Activated T-cell treated with anti-CD3 and anti-CD28 coated beads, Interleukin-2, amount 50 U/mL, for 72 hours (primary cell): ENCODE results near the gene CHAT. TPM values are rescaled to one million over a fixed set of nuclear protein-coding genes. Genes with fewer than 3 reads are reported as not detected.

Source experiments
- ATAC-seq, 2 donors: fragments of 150-1000 bp; cut with Tn5 transposase; replicated peaks in 1 of 2; 2 replicates each; pipeline ENCODE4 v1.10.0; 2021; ENCODE audit warnings: moderate library complexity in 2 of 2, mild to moderate bottlenecking in 1 of 2
- DNase-seq, 2 donors: peaks; one replicate each; pipeline ENCODE4 v3.0.0; 2021 to 2022; ENCODE audit warnings: mixed read lengths in 1 of 2
- H3K27ac Mint-ChIP-seq: one replicate; pipeline ENCODE4 v1.8.0; 2022; ENCODE audit warnings: mild to moderate bottlenecking, moderate library complexity, mixed read lengths
- H3K27me3 Mint-ChIP-seq: one replicate; pipeline ENCODE4 v1.8.0; 2022; ENCODE audit warnings: low read depth, mixed read lengths
- H3K36me3 Mint-ChIP-seq, 2 donors: one replicate each; pipeline ENCODE4 v1.8.0; 2022; ENCODE audit warnings: mixed read lengths in 2 of 2, mild to moderate bottlenecking in 1 of 2; ENCODE audit not compliant: insufficient read depth in 2 of 2
- H3K4me1 Mint-ChIP-seq: one replicate; pipeline ENCODE4 v1.8.0; 2022; ENCODE audit warnings: low read depth, mixed read lengths
- H3K4me3 Mint-ChIP-seq, 2 donors: one replicate each; pipeline ENCODE4 v1.8.0; 2022; ENCODE audit warnings: mild to moderate bottlenecking in 2 of 2, mixed read lengths in 2 of 2, moderate library complexity in 2 of 2
- H3K9me3 Mint-ChIP-seq, 2 donors: one replicate each; pipeline ENCODE4 v1.8.0; 2022; ENCODE audit warnings: mixed read lengths in 2 of 2
- total RNA-seq, 2 donors: library from RNA; stranded (reverse); gene quantifications; one replicate each; pipeline ENCODE4 v1.2.3, GENCODE V29; 2022

CHAT gene
- total RNA-seq, 2 donors from 2014 or later, result 0.14 TPM; not detected in 1

DNA sequence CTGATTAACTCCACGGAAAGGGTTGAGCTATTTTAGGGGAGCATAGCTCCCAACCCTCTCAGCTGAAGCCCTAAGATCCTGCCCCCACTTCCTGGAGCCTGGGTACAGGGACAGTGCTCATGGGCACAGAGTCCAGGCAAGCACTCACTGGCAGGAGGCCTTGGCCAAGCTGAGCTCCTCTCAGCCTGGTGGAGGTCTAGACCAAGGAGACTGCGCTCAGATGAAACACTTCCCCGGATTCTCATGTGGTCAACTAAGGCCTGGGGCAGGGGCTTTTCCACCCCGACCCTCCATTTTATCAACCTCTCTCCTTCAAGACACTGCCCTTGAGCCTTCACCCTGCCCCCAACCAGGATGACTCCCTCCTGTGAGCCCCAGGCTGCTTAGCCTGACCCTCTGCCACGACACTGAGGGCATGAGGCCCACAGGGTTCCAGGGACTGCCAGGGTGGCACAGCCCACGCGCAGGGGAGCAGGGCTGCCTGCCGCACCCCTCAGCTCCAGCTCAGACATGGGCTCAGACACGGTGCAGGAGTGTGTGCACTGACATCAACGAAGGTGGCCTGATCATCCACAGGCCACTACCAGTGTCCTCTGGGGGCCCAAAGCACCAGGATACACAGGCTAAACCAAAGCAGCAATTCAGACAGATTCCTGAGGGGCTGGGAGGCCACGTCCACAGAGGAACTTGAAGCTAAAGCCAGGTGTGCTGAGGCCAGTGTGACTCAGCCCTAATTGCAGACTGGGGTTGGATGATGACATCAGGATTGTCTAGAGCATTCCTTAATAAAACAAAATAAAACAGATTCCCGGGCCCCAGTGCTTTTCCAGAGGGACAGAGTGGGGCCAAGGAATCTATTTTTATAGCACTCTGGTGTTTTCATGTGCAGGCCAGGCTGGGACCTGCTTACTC is 18.8 kb downstream of the CHAT start:
- H3K27ac Mint-ChIP-seq, result no peak overlapping the region
- H3K9me3 Mint-ChIP-seq, result no peaks in the 10 kb centered on the region
- no peak for DNase-seq
- no peaks in the 10 kb centered on the region for H3K4me1 Mint-ChIP-seq
- no peaks in the 10 kb centered on the region for H3K36me3 Mint-ChIP-seq
- H3K4me3 Mint-ChIP-seq, result no peak overlapping the region
- H3K27me3 Mint-ChIP-seq, result peaks cover 5% of the 10 kb centered on the region
- no peak for ATAC-seq

DNA sequence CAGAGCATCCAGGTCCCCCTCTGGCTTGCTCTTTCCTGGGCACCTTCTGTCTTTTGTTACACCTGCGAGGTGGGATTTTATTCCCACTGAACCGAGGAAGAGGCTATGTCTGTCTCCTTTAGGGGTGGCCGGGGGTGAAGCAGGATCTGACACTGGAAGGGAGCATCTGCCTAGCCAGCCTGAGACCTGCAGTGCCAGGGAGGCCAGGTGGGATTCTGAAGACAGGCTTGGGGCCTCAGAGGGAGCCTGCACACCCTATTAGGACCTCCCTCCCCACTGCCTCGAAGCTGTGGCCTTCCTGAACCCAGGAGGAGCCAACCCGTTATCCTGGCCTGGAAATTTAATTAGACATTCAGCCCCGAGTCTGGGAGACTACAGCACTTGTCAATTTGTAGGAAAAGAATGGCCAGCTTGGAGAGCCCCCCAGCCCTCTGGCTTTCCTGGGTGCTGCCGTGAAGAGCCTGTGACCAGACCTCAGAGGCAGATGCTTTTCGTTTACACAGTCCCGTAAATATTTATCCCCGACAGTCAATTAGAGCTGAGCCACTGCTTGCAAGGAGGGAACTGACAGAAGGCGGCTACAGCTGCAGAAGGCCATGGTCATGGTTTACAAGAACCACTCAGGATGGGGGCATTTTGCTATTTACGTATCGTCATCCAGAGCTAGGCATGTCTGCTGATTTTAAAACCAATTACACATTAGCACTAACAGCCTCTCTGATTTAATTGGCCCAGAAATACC is 19.7 kb downstream of the CHAT start:
- DNase-seq (no peak), ATAC-seq (no peak)

DNA sequence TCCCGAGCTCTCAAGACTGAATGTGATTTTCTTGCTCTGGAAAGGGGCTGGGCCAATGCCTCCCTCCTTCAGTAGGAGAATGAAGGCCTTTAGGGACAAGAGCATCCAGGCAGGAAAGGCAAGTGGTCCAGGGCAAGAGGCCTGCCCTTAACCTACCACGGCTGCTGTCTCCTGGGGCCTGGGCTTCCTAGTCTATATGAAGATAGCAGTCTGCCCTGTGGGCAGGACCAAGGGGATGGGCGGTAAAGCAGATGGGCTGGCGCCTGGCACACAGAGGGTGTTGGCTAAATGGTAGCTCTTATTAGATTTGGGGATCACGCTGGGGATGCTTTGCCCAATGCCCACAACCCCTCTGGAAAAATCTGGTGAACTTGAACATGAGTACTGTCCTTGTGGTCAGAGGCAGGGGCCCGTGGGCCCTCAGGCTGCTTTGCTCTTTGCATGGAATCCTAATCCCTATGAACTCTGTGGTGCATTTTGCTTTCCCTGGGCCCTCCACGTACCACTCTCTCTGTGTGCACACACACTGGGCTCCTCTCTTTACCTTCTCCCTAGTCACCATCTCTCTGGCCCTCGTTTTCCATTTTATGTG is 20.3 kb downstream of the CHAT start:
- no peaks in the 10 kb centered on the region for H3K4me1 Mint-ChIP-seq
- no peaks in the 10 kb centered on the region for H3K9me3 Mint-ChIP-seq
- no peak overlapping the region for H3K27ac Mint-ChIP-seq
- no peak for DNase-seq
- ATAC-seq, result no peak
- H3K36me3 Mint-ChIP-seq, result no peaks in the 10 kb centered on the region
- H3K27me3 Mint-ChIP-seq, result peaks cover 10% of the 10 kb centered on the region
- H3K4me3 Mint-ChIP-seq, result no peak overlapping the region

More for the DNA sequence above, 19.7 kb downstream of the CHAT start:
- Mint-ChIP-seq H3K36me3 (no peaks in the 10 kb centered on the region), H3K4me3 (no peak overlapping the region), H3K27ac (no peak overlapping the region), H3K9me3 (no peaks in the 10 kb centered on the region), H3K27me3 (peaks cover 10% of the 10 kb centered on the region), H3K4me1 (no peaks in the 10 kb centered on the region)

DNA sequence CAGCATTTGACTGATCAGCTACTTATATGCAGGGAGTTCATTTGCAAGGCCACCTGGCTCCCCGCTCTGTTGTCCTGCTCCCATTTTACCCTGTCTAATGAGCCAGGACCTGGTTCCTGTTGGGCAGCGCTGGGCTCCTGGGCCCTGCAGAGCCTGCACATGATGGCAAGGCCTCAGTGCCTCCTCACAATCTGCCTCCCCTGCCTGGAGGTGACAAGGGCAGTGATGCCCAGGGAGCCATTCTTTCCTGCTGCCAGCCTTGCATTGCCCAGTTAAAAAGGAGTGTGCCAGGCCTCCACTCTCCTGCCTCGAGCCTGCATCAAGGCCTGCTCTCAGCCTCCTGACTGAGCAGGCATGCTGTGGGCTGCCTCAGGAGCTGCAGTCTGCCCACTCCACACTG is 28.5 kb downstream of the CHAT start:
- DNase-seq (no peak), ATAC-seq (no peak)
- H3K36me3 Mint-ChIP-seq, result no peaks in the 10 kb centered on the region
- H3K9me3 Mint-ChIP-seq, result no peaks in the 10 kb centered on the region
- H3K27ac Mint-ChIP-seq, result no peak overlapping the region
- H3K4me3 Mint-ChIP-seq, result no peak overlapping the region
- H3K27me3 Mint-ChIP-seq, result peaks cover 15% of the 10 kb centered on the region
- H3K4me1 Mint-ChIP-seq, result no peaks in the 10 kb centered on the region

DNA sequence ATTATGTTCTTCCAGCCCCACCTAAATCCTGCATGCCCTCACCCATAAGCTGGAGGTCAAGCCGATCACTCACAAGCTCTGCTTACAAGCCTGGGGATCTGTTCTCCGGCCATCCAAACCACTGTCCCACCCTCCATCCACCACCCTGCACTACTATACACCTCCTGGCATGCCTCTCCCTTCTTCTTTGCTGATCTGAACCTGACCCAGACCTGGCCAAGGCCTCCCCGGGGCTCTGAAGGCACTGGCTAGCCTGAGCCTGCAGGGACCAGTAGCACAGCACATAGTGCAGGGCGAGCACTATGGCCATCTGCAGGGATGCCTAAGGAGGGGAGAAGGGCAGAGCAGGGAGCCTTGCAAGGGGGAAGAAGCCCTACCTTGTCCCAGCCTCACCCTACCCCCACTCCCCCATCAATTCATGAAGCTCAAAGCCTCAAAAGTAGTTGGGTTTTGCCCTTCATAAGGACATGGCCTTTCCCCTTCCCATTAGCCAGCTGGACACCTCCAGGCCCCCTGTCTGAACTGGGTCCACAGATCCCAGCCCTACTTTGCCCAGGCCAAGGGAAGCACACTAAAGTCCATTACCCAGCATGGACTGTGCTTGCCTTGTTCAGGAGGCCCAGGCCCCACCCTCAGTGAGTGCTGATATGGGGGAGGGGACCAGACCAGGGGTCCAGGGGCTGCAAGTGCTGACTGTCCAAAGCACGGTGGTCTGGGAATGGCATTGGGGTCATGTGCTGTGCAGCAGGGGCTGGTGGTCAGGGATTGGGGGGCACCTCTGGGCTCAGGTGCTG is 29.6 kb downstream of the CHAT start:
- Mint-ChIP-seq H3K27ac (no peak overlapping the region), H3K9me3 (no peaks in the 10 kb centered on the region), H3K4me1 (peaks cover 3% of the 10 kb centered on the region), H3K4me3 (no peak overlapping the region), H3K27me3 (peaks cover 6% of the 10 kb centered on the region), H3K36me3 (no peaks in the 10 kb centered on the region)
- ATAC-seq (no peak), DNase-seq (no peak)

DNA sequence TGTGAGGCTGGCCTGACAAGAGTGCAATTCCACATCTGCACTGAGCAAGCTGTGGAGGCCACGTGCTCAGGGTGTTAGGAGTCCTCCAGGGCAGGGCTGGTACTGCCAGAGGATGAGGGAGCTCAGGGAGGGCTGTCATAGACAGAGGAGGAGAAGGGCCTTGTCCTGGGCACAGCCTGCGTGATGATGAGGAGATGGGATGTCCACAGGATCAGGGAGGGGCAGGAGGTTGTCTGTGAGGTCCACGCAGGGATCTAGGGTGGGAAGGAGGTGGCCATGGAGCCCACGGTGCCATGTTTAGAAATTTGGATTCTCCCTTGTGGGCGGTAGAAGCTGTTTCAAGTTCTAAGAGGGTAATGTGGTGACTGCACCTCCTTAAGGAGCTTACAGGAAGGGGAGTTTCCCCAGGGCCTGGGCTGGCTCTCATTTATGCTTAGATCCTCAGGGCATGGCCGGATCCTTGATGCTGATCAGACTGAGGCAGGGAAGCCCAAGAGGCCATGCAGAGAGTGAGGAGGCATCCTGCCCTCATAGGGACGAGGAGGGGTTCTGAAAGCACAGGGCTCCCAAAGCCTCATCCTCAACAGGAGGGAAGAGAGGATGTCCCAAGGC is 30.3 kb downstream of the CHAT start:
- no peak for ATAC-seq

DNA sequence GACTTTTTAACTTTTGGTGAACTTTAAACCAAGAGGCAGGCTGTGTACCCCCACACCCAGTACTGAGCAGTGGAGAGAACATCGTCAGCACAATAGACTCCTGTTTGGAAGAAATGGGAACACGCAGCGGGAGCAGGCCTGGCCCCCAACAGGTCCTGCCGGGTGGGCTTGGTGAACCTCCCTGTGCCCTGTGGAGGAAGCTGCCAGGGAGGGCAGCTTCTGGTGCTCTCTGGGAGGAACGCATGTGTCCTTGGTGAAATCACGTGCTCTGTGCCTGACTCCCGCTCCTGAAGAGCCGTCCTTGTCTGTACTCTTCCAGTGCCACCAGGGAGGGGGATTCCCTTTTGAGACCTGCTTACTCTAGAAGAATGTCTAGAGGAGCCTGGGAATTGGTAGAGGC is 31.6 kb downstream of the CHAT start:
- DNase-seq (no peak), ATAC-seq (no peak)
- Mint-ChIP-seq H3K27me3 (peaks cover 6% of the 10 kb centered on the region), H3K4me3 (no peak overlapping the region), H3K9me3 (no peaks in the 10 kb centered on the region), H3K36me3 (no peaks in the 10 kb centered on the region), H3K27ac (no peak overlapping the region), H3K4me1 (peaks cover 21% of the 10 kb centered on the region)

More for the DNA sequence above, 30.3 kb downstream of the CHAT start:
- no peaks in the 10 kb centered on the region for H3K9me3 Mint-ChIP-seq
- no peak overlapping the region for H3K27ac Mint-ChIP-seq
- H3K4me3 Mint-ChIP-seq, result no peak overlapping the region
- peaks cover 8% of the 10 kb centered on the region for H3K4me1 Mint-ChIP-seq
- no peak for DNase-seq
- H3K36me3 Mint-ChIP-seq, result no peaks in the 10 kb centered on the region
- peaks cover 6% of the 10 kb centered on the region for H3K27me3 Mint-ChIP-seq

DNA sequence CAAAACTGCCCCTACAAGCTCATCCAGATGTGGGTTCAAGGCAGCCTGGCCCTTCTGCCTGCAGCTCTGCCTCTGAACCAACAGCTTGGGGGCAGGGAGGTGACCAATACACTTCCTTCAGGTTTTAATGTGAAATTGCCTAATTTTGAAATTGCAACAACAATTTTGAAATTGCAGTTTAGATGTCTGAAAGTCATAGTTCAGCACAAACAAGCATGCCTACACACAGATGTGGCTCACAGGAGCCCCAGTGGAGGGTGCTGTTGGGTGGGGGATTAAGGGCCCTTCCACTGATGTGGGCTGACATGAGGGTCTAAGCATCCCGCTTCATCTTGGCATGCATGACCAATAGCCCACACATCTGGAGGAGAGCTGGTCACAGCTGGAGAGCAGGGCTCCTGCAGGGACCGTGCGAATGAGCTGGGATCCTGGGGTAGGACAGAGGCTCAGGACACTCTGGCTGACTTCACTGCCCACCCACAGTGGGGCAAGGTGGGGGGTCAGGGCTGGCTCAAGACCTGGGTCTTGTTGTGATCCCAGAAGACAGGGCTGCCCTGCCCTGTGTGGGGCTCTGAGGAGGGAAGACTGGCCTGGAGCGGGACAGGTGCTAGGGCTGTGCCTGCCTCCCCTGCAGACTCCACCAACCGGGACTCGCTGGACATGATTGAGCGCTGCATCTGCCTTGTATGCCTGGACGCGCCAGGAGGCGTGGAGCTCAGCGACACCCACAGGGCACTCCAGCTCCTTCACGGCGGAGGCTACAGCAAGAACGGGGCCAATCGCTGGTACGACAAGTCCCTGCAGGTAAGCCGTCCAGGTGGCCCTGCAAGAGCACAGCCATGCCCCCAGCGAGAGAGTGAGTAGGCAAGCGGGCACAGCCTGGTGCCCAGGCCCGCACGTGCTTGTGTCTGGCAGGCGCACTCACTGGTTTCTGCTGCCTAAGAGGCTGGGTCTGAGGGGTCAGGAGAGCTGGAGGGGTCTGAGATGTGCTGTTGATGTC is 32.3 kb downstream of the CHAT start:
- H3K27ac Mint-ChIP-seq, result no peak overlapping the region
- DNase-seq (no peak), ATAC-seq (no peak)
- no peak overlapping the region for H3K4me3 Mint-ChIP-seq
- H3K27me3 Mint-ChIP-seq, result peaks cover 3% of the 10 kb centered on the region
- no peaks in the 10 kb centered on the region for H3K9me3 Mint-ChIP-seq
- no peaks in the 10 kb centered on the region for H3K36me3 Mint-ChIP-seq
- peaks cover 21% of the 10 kb centered on the region for H3K4me1 Mint-ChIP-seq

DNA sequence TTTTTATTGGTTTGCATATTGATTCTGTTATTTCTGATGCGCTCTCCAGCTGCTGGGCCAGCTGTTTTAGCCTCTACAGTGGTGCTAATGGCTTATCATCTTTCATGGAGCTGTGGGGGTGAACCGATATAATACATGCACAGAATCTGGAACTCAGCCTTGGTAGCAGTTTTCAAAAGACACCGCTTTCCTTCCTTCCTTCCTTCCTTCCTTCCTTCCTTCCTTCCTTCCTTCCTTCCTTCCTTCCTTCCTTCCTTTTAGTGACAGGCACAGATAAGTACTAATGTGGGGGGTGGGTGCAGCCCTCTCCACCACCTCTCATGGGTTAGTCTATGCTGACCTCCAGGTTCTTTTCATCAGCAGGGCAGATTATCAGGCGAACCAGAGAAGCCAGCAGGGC is 33.7 kb downstream of the CHAT start:
- ATAC-seq (no peak), DNase-seq (no peak)
- Mint-ChIP-seq H3K36me3 (no peaks in the 10 kb centered on the region), H3K27me3 (no peaks in the 10 kb centered on the region), H3K27ac (no peak overlapping the region), H3K4me3 (no peak overlapping the region), H3K4me1 (peaks cover 21% of the 10 kb centered on the region), H3K9me3 (no peaks in the 10 kb centered on the region)

DNA sequence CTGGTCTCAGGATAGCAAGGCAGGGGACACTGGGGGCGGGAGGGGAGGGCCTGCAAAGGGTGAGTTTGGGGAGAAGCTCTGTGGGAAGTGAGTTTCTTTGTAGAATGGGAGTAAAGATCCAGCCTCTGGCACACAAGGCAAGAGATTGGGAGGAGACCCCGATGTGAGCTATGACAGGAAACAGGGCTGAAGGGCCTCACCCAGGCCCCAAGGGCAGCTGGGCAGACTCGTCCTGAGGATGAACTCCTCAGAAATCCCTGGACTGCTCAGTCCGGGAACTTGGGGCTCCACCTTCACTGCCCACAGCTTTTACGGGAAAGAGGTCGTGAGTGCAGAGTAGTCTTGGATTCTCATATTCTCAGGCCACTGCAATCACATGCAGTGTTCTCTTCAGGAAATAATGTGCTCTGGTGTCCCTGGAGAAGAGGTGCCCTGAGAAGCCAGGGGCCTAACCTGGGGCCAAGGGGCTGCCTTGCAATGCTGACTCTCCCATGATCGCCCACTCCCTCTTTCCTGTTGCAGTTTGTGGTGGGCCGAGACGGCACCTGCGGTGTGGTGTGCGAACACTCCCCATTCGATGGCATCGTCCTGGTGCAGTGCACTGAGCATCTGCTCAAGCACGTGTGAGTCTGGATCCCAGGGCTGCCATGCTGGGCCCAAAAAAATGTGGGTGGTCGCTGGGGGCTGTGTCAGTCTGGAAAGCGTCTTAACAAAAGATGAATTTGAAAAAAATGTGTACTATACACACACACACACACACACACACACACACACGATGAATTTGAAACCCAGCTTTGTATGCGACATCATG is 34.4 kb downstream of the CHAT start:
- DNase-seq (no peak), ATAC-seq (no peak)
- no peak overlapping the region for H3K27ac Mint-ChIP-seq
- no peaks in the 10 kb centered on the region for H3K9me3 Mint-ChIP-seq
- H3K36me3 Mint-ChIP-seq, result no peaks in the 10 kb centered on the region
- peaks cover 21% of the 10 kb centered on the region for H3K4me1 Mint-ChIP-seq
- no peak overlapping the region for H3K4me3 Mint-ChIP-seq
- H3K27me3 Mint-ChIP-seq, result no peaks in the 10 kb centered on the region

DNA sequence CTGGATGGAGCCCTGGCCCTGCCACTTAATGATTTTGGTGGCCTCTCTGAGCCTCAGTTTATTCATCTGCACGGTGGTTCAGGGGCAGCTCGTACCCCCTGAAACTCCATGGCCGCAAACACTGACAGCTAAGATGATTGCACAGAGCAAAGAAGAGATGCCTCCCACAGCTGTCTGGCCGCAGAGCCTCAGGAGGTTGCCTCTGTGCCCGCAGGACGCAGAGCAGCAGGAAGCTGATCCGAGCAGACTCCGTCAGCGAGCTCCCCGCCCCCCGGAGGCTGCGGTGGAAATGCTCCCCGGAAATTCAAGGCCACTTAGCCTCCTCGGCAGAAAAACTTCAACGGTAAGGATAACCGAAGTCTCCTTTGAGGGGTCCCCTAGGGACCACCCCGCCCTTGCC is 35.5 kb downstream of the CHAT start:
- Mint-ChIP-seq H3K36me3 (no peaks in the 10 kb centered on the region), H3K27ac (no peak overlapping the region), H3K4me1 (peaks cover 21% of the 10 kb centered on the region), H3K4me3 (peak overlapping the region in 1 of 2 donors; percentile 5), H3K9me3 (no peaks in the 10 kb centered on the region), H3K27me3 (no peaks in the 10 kb centered on the region)
- peak; percentile 11 to 30 for DNase-seq
- ATAC-seq, result peak; percentile 48 to 68
